Upper lobe of right lung (tissue), 1 donor: ENCODE data around the gene NTM. TPM values are rescaled to one million over a fixed set of nuclear protein-coding genes. Genes with fewer than 3 reads are reported as not detected.

Experiments
- ATAC-seq: fragments of 200-7000 bp; cut with Tn5 transposase; one replicate; pipeline ENCODE4 v1.9.1; 2020; ENCODE audit warnings: mild to moderate bottlenecking, moderate library complexity
- DNase-seq: peaks from one replicate; pipeline ENCODE4 v3.0.0-alpha.2; 2020
- H3K27ac ChIP-seq: fragments of 200-600 bp; one replicate; pipeline ENCODE4 v1.8.0; 2022
- H3K27me3 ChIP-seq: fragments of 200-600 bp; one replicate; pipeline ENCODE4 v1.8.0; 2022; ENCODE audit warnings: mild to moderate bottlenecking
- H3K36me3 ChIP-seq: fragments of 200-600 bp; one replicate; pipeline ENCODE4 v1.8.0; 2022
- H3K4me1 ChIP-seq: fragments of 200-600 bp; one replicate; pipeline ENCODE4 v1.8.0; 2022
- H3K4me3 ChIP-seq: fragments of 200-600 bp; one replicate; pipeline ENCODE4 v1.8.0; 2022; ENCODE audit warnings: mild to moderate bottlenecking
- H3K9me3 ChIP-seq: fragments of 200-600 bp; one replicate; pipeline ENCODE4 v1.8.0; 2022
- intact Hi-C: fragments of 100-400 bp; cut with DNase I; formaldehyde crosslinking; loops from one replicate; pipeline ENCODE4 v1.11.0; 2022
- total RNA-seq: library from RNA; stranded (reverse); fragmentation: NEBNext Ultra II Directional; extraction: Animal tissue kit (Norgen Biotek cat#: 25700); gene quantifications from one replicate; pipeline ENCODE4 v1.2.1, GENCODE V29; 2021
- TF ChIP-seq, protein P1 (sequence below): fragments of 200-600 bp; IDR thresholded peaks from one replicate; pipeline ENCODE4 v1.8.0; 2022; ENCODE audit warnings: antibody characterized with exemption
- donor health status: DM: no; HTN: yes; CAD: no; lungs with severe emphysema.

NTM gene
- total RNA-seq, 1 donor from 2014 or later: 3.7 TPM

GRCh38 chr11:131883332-131883731 lies 512.9 kb downstream of the NTM start:
- TF ChIP-seq, protein P1, sequence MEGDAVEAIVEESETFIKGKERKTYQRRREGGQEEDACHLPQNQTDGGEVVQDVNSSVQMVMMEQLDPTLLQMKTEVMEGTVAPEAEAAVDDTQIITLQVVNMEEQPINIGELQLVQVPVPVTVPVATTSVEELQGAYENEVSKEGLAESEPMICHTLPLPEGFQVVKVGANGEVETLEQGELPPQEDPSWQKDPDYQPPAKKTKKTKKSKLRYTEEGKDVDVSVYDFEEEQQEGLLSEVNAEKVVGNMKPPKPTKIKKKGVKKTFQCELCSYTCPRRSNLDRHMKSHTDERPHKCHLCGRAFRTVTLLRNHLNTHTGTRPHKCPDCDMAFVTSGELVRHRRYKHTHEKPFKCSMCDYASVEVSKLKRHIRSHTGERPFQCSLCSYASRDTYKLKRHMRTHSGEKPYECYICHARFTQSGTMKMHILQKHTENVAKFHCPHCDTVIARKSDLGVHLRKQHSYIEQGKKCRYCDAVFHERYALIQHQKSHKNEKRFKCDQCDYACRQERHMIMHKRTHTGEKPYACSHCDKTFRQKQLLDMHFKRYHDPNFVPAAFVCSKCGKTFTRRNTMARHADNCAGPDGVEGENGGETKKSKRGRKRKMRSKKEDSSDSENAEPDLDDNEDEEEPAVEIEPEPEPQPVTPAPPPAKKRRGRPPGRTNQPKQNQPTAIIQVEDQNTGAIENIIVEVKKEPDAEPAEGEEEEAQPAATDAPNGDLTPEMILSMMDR: no peak
- no peak for DNase-seq
- intact Hi-C loops: no loop called here
- Histone ChIP-seq H3K4me3 (no peak overlapping the region), H3K27me3 (peaks cover 8% of the 10 kb centered on the region), H3K9me3 (no peaks in the 10 kb centered on the region), H3K36me3 (no peaks in the 10 kb centered on the region), H3K27ac (no peak overlapping the region), H3K4me1 (no peaks in the 10 kb centered on the region)
- ATAC-seq: no peak

GRCh38 chr11:131884461-131885073 lies 514.2 kb downstream of the NTM start:
- H3K27ac ChIP-seq: no peak overlapping the region
- no peak for DNase-seq
- TF ChIP-seq, protein P1: no peak
- ATAC-seq: no peak
- peaks cover 8% of the 10 kb centered on the region for H3K27me3 ChIP-seq
- intact Hi-C loops: no loop called here
- H3K4me3 ChIP-seq: no peak overlapping the region
- H3K36me3 ChIP-seq: no peaks in the 10 kb centered on the region
- H3K9me3 ChIP-seq: no peaks in the 10 kb centered on the region
- no peaks in the 10 kb centered on the region for H3K4me1 ChIP-seq

GRCh38 chr11:131885431-131885830 lies 515.0 kb downstream of the NTM start:
- DNase-seq: no peak
- no peak overlapping the region for H3K4me3 ChIP-seq
- no peak overlapping the region for H3K27ac ChIP-seq
- H3K9me3 ChIP-seq: no peaks in the 10 kb centered on the region
- no peaks in the 10 kb centered on the region for H3K4me1 ChIP-seq
- TF ChIP-seq, protein P1: no peak
- H3K27me3 ChIP-seq: peaks cover 8% of the 10 kb centered on the region
- intact Hi-C loops: no loop called here
- no peak for ATAC-seq
- H3K36me3 ChIP-seq: no peaks in the 10 kb centered on the region

DNA sequence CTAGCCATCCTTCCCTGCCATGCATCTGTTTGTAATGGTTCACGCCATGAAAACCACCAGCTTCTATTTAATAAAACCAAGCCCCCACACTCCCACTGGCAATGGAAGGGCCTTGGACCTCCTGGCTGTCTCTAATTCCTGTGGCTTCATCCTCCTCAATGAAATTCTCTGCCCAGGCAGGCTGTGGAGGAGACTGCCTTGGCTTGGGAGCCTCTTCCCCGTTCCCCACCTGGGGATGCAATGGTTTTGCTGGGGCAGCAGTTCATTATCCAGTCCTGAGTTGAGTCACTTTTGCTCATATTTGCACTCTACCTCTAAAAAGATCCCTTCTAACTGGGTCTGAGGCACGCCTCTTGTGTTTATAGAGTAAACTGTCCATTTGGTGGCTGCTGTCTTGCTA lies 515.8 kb downstream of the NTM start:
- DNase-seq (no peak), ATAC-seq (no peak)
- Histone ChIP-seq H3K4me1 (no peaks in the 10 kb centered on the region), H3K9me3 (no peaks in the 10 kb centered on the region), H3K27ac (no peak overlapping the region), H3K36me3 (no peaks in the 10 kb centered on the region), H3K27me3 (peaks cover 8% of the 10 kb centered on the region), H3K4me3 (no peak overlapping the region)
- TF ChIP-seq, protein P1: no peak
- intact Hi-C loops: no loop called here

DNA sequence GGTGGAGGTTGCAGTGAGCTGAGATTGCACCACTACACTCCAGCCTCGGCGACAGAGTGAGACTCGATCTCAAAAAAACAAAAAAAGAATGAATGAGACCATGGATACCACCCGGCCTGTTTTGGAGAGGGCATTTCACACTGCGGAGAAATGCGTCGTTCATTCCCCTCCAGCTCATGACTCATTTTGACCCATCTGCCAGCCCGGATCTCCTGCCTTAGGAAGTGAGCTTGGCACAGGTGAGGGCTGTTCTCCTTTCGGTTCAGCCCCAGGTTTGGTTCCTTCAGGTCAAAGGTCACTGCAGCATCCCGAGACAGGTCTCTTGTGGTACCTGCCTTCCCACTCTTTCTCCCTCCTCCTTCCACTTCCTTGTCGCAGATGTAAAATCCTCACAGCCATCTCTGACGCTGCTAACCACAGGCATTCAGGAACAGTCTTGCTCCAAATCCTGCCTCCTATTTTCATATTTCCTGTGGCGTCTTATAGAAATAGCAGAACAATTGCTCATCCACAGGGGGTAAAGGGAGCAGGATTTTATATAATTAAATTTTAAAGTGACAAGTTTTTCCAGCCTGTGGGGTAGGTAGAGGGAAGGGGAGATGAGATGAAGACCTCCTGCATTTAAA lies 517.9 kb downstream of the NTM start:
- Histone ChIP-seq H3K9me3 (no peaks in the 10 kb centered on the region), H3K27ac (no peak overlapping the region), H3K27me3 (peaks cover 8% of the 10 kb centered on the region), H3K36me3 (no peaks in the 10 kb centered on the region), H3K4me3 (no peak overlapping the region), H3K4me1 (no peaks in the 10 kb centered on the region)
- no peak for DNase-seq
- TF ChIP-seq, protein P1: no peak
- intact Hi-C loops: no loop called here
- no peak for ATAC-seq
